GM10248 (cell line): ENCODE data around the gene ABI3BP.

Source experiments
- CTCF ChIA-PET: fragments of 300-600 bp; sonication (Branson Sonifier 250); formaldehyde crosslinking; extraction: SDS; loops from one replicate; lab custom pipeline; 2021; ENCODE audit warnings: antibody characterized with exemption; lab: Yijun Ruan, JAX
- POLR2A ChIA-PET: fragments of 350-650 bp; sonication (Branson Sonifier 250); formaldehyde crosslinking; extraction: SDS; loops from one replicate; lab custom pipeline; 2020; ENCODE audit warnings: antibody characterized with exemption; lab: Yijun Ruan, JAX
- DNase-seq: peaks from one replicate; pipeline ENCODE4 v3.0.0; 2012; ENCODE audit errors: extremely low spot score
- TF ChIP-seq, protein P1 (sequence below): IDR thresholded peaks from 2 replicates; pipeline ENCODE4 v1.5.1; 2012; ENCODE audit warnings: mild to moderate bottlenecking, low read depth; ENCODE audit errors: extremely low read depth, missing control alignments, control extremely low read depth

Gene ABI3BP

DNA sequence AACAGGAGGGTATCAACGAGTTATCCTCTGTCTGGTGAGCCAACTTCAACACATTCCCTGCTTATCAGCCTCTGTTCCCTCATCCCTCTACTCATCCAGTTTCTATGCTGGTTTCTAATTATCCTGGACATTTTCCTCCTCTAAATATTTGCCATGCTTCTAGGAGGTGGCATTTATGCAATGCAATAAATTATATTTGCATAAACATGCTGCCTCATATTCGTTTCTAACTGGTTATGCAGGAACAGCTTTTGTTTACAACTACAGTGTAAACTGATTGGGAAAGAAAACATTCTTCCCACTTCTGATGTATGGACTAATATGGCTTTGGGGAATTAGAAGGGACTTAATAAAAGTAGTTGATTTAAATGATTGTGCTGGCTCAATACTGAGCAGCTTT lies 161.6 kb downstream of the ABI3BP start:
- DNase-seq, result no peak
- POLR2A ChIA-PET, result no interaction called here
- CTCF ChIA-PET, result interaction anchor here (1.4 kb wide), 1 partner anchor 9 kb away, joined by 4 read pairs; no protein-coding TSS in a partner anchor
- TF ChIP-seq, protein P1, sequence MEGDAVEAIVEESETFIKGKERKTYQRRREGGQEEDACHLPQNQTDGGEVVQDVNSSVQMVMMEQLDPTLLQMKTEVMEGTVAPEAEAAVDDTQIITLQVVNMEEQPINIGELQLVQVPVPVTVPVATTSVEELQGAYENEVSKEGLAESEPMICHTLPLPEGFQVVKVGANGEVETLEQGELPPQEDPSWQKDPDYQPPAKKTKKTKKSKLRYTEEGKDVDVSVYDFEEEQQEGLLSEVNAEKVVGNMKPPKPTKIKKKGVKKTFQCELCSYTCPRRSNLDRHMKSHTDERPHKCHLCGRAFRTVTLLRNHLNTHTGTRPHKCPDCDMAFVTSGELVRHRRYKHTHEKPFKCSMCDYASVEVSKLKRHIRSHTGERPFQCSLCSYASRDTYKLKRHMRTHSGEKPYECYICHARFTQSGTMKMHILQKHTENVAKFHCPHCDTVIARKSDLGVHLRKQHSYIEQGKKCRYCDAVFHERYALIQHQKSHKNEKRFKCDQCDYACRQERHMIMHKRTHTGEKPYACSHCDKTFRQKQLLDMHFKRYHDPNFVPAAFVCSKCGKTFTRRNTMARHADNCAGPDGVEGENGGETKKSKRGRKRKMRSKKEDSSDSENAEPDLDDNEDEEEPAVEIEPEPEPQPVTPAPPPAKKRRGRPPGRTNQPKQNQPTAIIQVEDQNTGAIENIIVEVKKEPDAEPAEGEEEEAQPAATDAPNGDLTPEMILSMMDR, result no peak

DNA sequence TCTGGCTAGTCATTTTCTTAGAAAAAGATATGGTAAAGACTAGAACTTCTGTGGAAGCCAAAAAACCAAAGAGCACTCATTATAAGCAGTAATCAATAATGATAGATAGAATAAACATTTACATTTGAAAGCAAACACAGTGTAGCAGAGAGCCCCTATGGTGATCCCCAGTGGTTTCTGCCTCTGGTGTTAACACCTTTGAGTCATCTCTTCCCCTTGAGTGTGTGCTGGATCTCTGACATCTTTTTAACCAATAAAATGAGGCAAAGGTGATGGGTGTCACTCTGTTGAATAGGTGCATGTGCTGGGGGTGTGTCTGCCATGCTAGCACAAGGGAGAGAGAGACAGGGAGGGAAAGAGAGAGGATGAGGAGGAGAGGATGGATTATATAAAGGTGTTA lies 162.3 kb downstream of the ABI3BP start:
- TF ChIP-seq, protein P1, result no peak
- POLR2A ChIA-PET, result no interaction called here
- CTCF ChIA-PET, result interaction anchor here (1.4 kb wide), 1 partner anchor 9 kb away, joined by 4 read pairs; no protein-coding TSS in a partner anchor
- DNase-seq, result no peak

DNA sequence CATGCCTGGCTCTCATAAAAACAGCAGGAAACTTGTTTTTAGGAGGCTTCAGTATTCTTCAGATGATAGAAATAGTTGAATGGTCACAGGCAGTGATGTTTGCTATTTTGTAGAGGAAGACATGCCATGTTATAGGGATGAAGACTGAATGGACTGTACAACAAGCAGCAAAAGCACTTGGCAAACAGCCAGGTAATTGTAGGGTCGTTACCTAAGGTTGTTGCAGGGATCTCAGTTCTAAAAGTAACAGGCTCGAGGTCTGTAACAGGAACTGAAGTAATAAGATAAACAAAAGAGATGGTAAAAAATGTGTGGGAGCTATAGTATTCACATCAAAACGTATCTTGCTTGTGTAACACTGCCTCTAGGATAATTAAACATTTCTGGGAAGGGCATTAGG lies 167.6 kb downstream of the ABI3BP start:
- no peak for DNase-seq
- ChIA-PET POLR2A (no interaction called here), CTCF (no interaction called here)
- TF ChIP-seq, protein P1, result no peak

DNA sequence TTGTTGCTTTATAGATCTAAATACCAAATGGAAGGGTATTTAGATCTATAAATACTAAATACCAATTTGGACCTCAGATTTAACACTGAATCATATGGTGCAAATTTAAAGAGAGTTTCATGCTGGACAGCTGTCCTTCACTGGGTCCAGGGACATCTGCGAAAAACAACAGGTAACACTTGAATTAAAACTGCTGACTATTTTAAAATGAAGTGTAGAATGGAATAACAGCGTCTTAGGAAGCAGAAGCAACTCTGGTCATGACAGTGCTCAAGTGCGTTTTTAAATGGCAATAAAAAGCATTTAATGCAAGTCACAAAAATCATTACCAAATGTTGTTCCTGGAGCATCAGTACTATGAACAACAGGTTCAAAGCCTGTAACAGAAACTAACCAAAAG lies 177.6 kb downstream of the ABI3BP start:
- POLR2A ChIA-PET, result no interaction called here
- CTCF ChIA-PET, result no interaction called here
- no peak for DNase-seq
- TF ChIP-seq, protein P1, result no peak

DNA sequence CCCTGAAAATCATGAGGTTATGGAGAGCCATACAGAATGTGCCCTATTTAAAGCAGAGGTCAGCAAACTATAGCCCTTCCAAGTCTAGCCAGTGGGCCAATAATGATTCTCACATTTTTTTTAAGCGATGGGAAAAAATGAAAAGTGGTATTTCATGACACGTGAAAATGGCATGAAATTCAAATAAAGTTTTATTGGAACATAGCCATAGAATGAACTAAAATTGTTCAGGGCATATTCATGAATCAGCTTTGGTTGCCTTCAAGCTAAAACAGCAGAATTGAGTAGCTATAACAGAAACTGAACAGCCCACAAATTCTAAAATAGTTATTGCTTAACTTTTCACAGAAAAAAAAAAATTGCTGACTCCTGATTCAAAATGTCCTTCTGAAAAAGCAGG lies 179.4 kb downstream of the ABI3BP start:
- CTCF ChIA-PET, result interaction anchor here (0.7 to 1.3 kb wide), 2 partner anchors 9 to 10 kb away, joined by 3 to 5 read pairs; no protein-coding TSS in a partner anchor
- POLR2A ChIA-PET, result no interaction called here
- DNase-seq, result no peak
- TF ChIP-seq, protein P1, result no peak

DNA sequence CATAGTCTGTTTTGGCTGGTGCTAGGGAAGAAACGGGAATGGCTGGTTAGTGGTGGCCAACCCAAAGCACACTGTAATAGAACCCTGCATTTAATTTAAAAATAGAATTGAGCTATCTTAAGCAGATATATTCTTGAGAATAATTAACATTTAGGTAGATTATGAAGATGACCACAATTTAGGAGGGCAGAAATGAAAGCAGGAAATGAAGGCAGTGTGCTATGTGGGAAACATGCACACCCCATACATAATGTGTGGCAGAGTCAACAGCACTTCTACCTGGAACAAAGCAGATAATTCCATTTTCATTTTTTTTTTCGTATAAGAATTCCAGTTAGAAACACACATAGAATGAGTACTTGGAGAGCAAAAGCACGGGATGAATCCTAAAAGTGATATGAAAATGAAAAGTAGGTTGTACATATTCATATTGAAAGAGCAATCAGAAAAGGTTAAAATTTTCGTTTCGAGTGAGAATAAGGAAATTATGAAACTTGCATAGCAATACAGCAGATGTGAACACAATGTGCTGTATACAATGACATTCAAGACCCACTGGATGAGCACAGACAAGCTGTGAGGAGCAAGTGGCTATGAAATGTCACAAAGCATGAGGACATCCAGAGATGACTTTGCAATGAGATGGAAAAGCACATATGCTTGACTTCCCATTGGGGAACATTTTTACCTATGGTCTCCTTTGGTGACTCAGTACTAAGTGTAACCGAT lies 181.3 kb downstream of the ABI3BP start:
- ChIA-PET POLR2A (no interaction called here), CTCF (interaction anchor here (1.1 kb wide), 1 partner anchor 11 kb away, joined by 3 read pairs; no protein-coding TSS in a partner anchor)
- no peak for DNase-seq
- TF ChIP-seq, protein P1, result no peak
